Cardiac muscle cell (in vitro differentiated cells and primary cell): ENCODE measurements around the gene TMEM147. TPM values are rescaled to one million over a fixed set of nuclear protein-coding genes. Genes with fewer than 3 reads are reported as not detected.

Experiments
- DNase-seq, 2 donors: peaks; one replicate each; pipeline versions ENCODE4 v3.0.0 to v3.0.0-alpha.2; 2010 to 2017; ENCODE audit warnings: low read depth in 1 of 2, low spot score in 1 of 2
- H3K27ac ChIP-seq: fragments of 200-600 bp; sonication (generic); 2 replicates; pipeline ENCODE4 v1.5.1; 2016
- H3K27me3 ChIP-seq: fragments of 200-600 bp; sonication (generic); 2 replicates; pipeline ENCODE4 v1.6.0; 2016; ENCODE audit warnings: control low read depth
- H3K36me3 ChIP-seq: fragments of 200-600 bp; sonication (generic); 2 replicates; pipeline ENCODE4 v1.5.1; 2016; ENCODE audit warnings: control low read depth
- H3K4me1 ChIP-seq: fragments of 200-600 bp; sonication (generic); 2 replicates; pipeline ENCODE4 v1.8.1; 2017; ENCODE audit warnings: low read depth, mild to moderate bottlenecking, mixed run types
- H3K4me3 ChIP-seq: fragments of 200-600 bp; sonication (generic); 2 replicates; pipeline ENCODE4 v1.5.1; 2016; ENCODE audit warnings: mild to moderate bottlenecking
- H3K9me3 ChIP-seq: fragments of 200-600 bp; sonication (generic); 2 replicates; pipeline ENCODE4 v1.5.1; 2017; ENCODE audit warnings: low read depth, mild to moderate bottlenecking, control low read depth
- CTCF ChIP-seq: IDR thresholded peaks from 2 replicates; pipeline ENCODE4 v1.5.1; 2012; ENCODE audit warnings: low read depth, mild to moderate bottlenecking, low read length
- polyA plus RNA-seq: library from polyadenylated mRNA; unstranded; fragments of >200 nt; fragmentation: Nextera tagmentation; extraction: Ambion mirVana; gene quantifications from 2 replicates; pipeline ENCODE4 v1.2.1, GENCODE V29; 2016
- total RNA-seq: library from RNA; depleted of rRNA; stranded (reverse); fragments of >200 nt; gene quantifications from 2 replicates; pipeline ENCODE4 v1.2.3, GENCODE V29; 2016

Gene TMEM147
- total and polyA plus RNA-seq, 2 experiments from 2014 or later = 95.9 to 260 TPM

GRCh38 chr19:35558400-35559280, 13.2 kb downstream of the TMEM147 start:
- H3K27ac ChIP-seq = no peak overlapping the region
- no peaks in the 10 kb centered on the region for H3K4me1 ChIP-seq
- H3K36me3 ChIP-seq = no peaks in the 10 kb centered on the region
- no peaks in the 10 kb centered on the region for H3K9me3 ChIP-seq
- TF ChIP-seq CTCF = no peak
- no peak for DNase-seq
- H3K4me3 ChIP-seq = peak overlapping the region; percentile 38
- peaks cover 42% of the 10 kb centered on the region for H3K27me3 ChIP-seq

GRCh38 chr19:35559281-35559659, 13.8 kb downstream of the TMEM147 start:
- H3K27ac ChIP-seq = no peak overlapping the region
- H3K36me3 ChIP-seq = no peaks in the 10 kb centered on the region
- no peak overlapping the region for H3K4me3 ChIP-seq
- no peak for TF ChIP-seq CTCF
- no peaks in the 10 kb centered on the region for H3K4me1 ChIP-seq
- H3K27me3 ChIP-seq = peaks cover 42% of the 10 kb centered on the region
- DNase-seq = no peak
- no peaks in the 10 kb centered on the region for H3K9me3 ChIP-seq

GRCh38 chr19:35559781-35560180, 14.4 kb downstream of the TMEM147 start:
- Histone ChIP-seq H3K36me3 (no peaks in the 10 kb centered on the region), H3K27ac (no peak overlapping the region), H3K4me3 (no peak overlapping the region), H3K4me1 (no peaks in the 10 kb centered on the region), H3K9me3 (no peaks in the 10 kb centered on the region), H3K27me3 (peaks cover 42% of the 10 kb centered on the region)
- no peak for DNase-seq
- TF ChIP-seq CTCF = no peak

GRCh38 chr19:35560271-35560670, 14.8 kb downstream of the TMEM147 start:
- DNase-seq = no peak
- H3K4me1 ChIP-seq = no peaks in the 10 kb centered on the region
- H3K27ac ChIP-seq = no peak overlapping the region
- H3K27me3 ChIP-seq = peaks cover 42% of the 10 kb centered on the region
- H3K4me3 ChIP-seq = no peak overlapping the region
- H3K36me3 ChIP-seq = no peaks in the 10 kb centered on the region
- TF ChIP-seq CTCF = no peak
- no peaks in the 10 kb centered on the region for H3K9me3 ChIP-seq

- H3K27ac ChIP-seq = no peak overlapping the region
- H3K27me3 ChIP-seq = peaks cover 42% of the 10 kb centered on the region
- no peak for DNase-seq
These were observed 15.3 kb downstream of the TMEM147 start for GRCh38 chr19:35560677-35561076.

More at GRCh38 chr19:35560677-35561076, 15.3 kb downstream of the TMEM147 start:
- Histone ChIP-seq H3K4me1 (no peaks in the 10 kb centered on the region), H3K4me3 (no peak overlapping the region), H3K36me3 (no peaks in the 10 kb centered on the region), H3K9me3 (no peaks in the 10 kb centered on the region)
- TF ChIP-seq CTCF = no peak
